ENCODE results near the gene SLC12A7.
"Not testable (repeated sequence)": the region's sequence is repeated elsewhere in the genome, so short reads cannot be mapped to it uniquely, and the experiment has no call there.

Gene SLC12A7

GRCh38 chr5:1062761-1063568 lies 48.9 kb downstream of the SLC12A7 start:
- no peak for DNase-seq (ENCODE audit: low spot score)

DNA sequence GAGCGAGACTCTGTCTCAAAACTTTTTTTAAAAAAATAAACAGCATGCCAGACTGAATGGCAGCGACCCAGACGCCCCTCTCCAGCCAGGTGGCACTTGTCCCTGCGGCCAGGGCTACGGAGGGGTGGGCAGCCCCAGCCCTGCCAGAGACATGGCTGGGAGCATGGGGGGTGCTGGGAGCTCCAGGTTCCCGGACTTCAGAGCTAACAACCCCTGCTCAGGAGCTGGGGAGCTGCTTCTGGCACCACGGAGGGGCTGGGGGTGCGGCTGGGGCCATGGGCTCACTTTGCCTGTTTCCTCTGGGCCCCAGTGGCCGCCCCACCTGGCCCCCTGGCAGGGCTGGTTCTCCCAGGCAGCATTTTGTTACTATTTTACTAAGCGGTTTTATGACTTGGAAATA lies 49.9 kb downstream of the SLC12A7 start:
- DNase-seq (ENCODE audit: low spot score): no peak

DNA sequence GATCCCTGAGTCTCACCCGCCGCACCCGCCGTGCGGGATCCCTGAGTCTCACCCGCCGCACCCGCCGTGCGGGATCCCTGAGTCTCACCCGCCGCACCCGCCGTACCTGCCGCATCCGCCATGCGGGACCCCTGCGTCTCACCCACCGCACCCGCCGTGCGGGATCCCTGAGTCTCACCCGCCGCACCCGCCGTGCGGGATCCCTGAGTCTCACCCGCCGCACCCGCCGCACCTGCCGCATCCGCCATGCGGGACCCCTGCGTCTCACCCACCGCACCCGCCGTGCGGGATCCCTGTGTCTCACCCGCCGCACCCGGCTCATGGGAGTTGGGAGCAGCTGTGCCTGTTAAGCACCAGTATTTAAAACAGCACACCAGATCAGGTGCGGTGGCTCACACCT lies 50.6 kb downstream of the SLC12A7 start:
- DNase-seq (ENCODE audit: low spot score): not testable (repeated sequence)

GRCh38 chr5:1060535-1060981 lies 51.3 kb downstream of the SLC12A7 start:
- no peak for DNase-seq (ENCODE audit: low spot score)

DNA sequence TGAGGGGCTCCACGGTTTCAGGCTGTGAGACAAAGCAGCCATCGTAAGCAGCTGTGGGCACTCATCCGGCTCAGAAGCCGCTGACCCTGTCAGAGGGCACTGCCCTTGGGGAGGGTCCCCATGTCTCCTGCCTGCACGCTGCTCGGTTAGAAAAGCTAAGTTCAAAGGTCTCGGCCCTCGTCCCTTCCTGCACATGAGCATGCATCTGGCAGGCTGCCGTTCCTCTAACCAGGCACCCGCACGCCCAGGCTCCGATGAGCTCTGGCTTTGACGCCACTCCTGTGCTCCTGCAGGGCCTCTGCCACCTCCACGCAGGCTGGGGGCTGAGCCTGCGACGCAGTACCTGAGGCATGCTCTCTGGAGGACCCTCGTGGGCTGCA lies 52.0 kb downstream of the SLC12A7 start:
- DNase-seq (ENCODE audit: low spot score): no peak

DNA sequence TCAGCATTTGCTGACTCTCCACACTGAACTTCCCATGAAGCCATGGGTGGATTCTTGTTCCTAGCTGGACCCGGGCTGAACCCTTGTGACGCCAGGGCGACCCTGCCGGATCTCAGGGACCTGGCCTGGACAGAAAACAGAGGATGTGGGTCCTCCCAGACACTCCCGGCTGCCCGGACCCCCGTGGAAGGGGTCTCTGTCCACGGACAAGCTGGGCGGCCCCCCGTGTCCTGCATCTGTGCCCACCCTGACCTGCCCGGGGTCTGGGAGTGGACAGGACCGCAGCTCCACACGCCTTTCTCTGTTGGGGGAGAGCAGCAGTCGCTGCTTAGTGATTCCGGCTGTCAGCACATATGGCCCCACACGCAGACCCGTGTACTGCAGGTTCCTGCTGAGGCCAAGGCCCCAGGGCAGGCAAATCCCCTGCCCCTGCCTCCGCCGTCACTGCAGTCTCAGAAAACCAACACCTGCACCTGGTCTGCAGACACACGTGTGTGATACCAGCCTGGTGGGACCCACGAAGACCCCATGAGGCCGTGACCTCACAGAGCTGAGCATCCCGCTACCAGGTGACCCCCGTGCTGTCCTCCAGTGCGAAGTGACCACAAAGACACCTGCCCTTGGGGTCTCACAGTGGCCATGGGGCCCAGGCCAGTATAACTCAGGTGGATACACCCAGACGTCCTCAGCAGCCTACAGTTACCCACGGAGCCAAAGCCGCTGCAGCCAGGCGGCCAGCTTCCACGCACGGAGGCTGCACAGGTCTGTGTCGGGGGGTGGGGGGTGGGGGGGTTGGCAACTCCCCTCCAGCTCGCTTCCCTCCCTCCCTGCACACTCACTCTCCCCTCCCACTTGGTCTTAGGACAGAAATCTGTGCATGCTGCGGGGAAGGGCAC lies 52.6 kb downstream of the SLC12A7 start:
- DNase-seq (ENCODE audit: low spot score): no peak

- DNase-seq (ENCODE audit: low spot score): no peak
These were observed 53.5 kb downstream of the SLC12A7 start for GRCh38 chr5:1058083-1058945.

DNA sequence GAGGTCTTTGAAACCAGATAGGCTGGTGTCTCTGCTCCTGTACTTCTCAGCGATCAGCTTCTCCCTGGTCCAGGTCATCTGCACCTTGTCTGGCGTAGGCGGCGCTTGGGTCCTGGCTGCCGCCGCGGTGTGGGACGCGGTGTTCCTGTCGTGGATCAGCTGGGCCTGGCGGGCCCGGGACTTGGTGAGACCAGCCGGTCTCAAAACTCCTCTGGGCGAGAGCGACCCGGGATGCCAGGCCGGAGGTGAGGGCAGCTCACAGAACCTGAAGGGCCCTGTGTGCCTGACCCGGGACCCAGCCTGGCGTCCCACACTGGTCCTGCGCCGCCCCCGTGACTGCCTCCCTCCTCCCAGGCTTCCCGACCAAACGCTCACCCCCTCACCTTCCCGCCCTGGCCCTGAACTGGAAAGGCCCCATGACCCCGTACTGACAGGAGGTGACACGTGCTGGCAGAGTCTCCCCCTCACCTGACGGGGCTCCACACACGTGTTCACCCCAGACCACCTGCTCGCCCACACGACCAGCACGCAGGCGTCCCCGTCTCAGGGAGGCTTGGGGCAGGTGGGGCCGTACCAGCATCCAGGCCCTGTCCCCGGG lies 54.3 kb downstream of the SLC12A7 start:
- no peak for DNase-seq (ENCODE audit: low spot score)

GRCh38 chr5:1056611-1057484 lies 55.0 kb downstream of the SLC12A7 start:
- no peak for DNase-seq (ENCODE audit: low spot score)

GRCh38 chr5:1055896-1056610 lies 55.8 kb downstream of the SLC12A7 start:
- no peak for DNase-seq (ENCODE audit: low spot score)

GRCh38 chr5:1054799-1055775 lies 56.8 kb downstream of the SLC12A7 start:
- DNase-seq (ENCODE audit: low spot score): no peak

GRCh38 chr5:1054018-1054798 lies 57.7 kb downstream of the SLC12A7 start:
- no peak for DNase-seq (ENCODE audit: low spot score)

GRCh38 chr5:1053391-1054017 lies 58.4 kb downstream of the SLC12A7 start:
- no peak for DNase-seq (ENCODE audit: low spot score)

DNA sequence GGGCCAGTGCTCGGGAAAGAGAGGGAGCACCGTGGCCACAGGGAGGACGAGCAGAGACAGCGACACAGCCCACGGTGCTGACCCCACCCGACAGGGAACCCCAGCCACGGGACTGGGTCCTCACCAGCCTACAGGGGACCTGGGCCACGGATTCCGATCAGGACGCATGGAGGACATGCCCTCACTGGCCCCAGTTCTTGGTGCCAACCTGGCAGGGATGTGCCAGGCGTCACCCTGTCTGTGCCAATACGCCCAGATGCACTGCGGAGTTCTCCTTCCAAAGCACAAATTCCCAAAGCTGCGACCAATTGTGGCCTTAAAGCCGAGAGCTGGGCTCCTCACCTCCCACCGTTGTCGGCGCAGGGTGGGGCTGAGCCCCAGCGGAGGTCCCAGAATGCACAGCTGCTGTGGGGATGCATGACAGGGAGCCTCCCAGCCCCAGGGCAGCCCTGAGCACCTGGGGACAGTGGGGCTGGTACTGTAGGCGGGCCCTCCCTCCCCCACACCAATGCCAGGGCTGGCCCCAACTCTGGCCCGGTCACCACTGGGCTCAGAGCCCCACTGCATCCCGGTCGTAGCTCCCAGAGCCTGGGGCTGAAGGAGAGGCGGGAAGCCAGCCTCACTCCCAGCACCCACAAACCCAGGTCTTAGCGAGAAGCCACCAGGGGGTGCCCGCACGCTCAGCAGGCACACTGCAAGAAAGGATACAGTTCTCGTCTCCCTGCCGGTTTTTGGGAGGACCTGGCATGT lies 59.0 kb downstream of the SLC12A7 start:
- no peak for DNase-seq (ENCODE audit: low spot score)

- no peak for DNase-seq (ENCODE audit: low spot score)
These were observed 59.8 kb downstream of the SLC12A7 start for GRCh38 chr5:1052076-1052475.

GRCh38 chr5:1051366-1051720 lies 60.5 kb downstream of the SLC12A7 start:
- no peak for DNase-seq (ENCODE audit: low spot score)
